Left ventricle myocardium inferior (tissue), 1 donor: ENCODE data around the gene DSCAML1. TPM values are rescaled to one million over a fixed set of nuclear protein-coding genes. Genes with fewer than 3 reads are reported as not detected.

Experiments
- DNase-seq: peaks from one replicate; pipeline ENCODE4 v3.0.0-alpha.2; 2020
- H3K27ac ChIP-seq: fragments of 200-600 bp; replicated peaks from 2 replicates; pipeline ENCODE4 v1.8.0; 2021
- H3K27me3 ChIP-seq: fragments of 200-600 bp; 2 replicates; pipeline ENCODE4 v1.8.0; 2021; ENCODE audit warnings: low read depth
- H3K36me3 ChIP-seq: fragments of 200-600 bp; 2 replicates; pipeline ENCODE4 v1.8.0; 2021
- H3K4me1 ChIP-seq: fragments of 200-600 bp; 2 replicates; pipeline ENCODE4 v1.8.0; 2021
- H3K4me3 ChIP-seq: fragments of 200-600 bp; 2 replicates; pipeline ENCODE4 v1.8.0; 2021; ENCODE audit warnings: mild to moderate bottlenecking, moderate library complexity
- H3K9me3 ChIP-seq: fragments of 200-600 bp; replicated peaks from 2 replicates; pipeline ENCODE4 v1.8.0; 2021
- CTCF ChIP-seq: fragments of 200-600 bp; IDR thresholded peaks from 2 replicates; pipeline ENCODE4 v1.8.0; 2021; ENCODE audit warnings: antibody characterized with exemption, mild to moderate bottlenecking, borderline replicate concordance
- intact Hi-C: fragments of 100-400 bp; cut with micrococcal nuclease; formaldehyde crosslinking; loops from one replicate; pipeline ENCODE4 v1.11.0; 2022
- total RNA-seq: library from RNA; stranded (reverse); fragmentation: NEBNext Ultra II Directional; extraction: Animal tissue kit (Norgen Biotek cat#: 25700); gene quantifications from one replicate; pipeline ENCODE4 v1.2.1, GENCODE V29; 2021
- donor health status: DM: no; HTN: yes; CAD: no; lungs with severe emphysema.

Gene DSCAML1
- total RNA-seq, 1 donor from 2014 or later: 0.19 TPM

- peak; percentile 82 for DNase-seq
- TF ChIP-seq CTCF: peak; percentile 94
- no peaks in the 10 kb centered on the region for H3K36me3 ChIP-seq
Observed at GRCh38 chr11:117807482-117808327, 10.7 kb upstream of the DSCAML1 start.

GRCh38 chr11:117806846-117807245 is 9.8 kb upstream of the DSCAML1 start:
- DNase-seq: no peak
- Histone ChIP-seq H3K27ac (no peak overlapping the region), H3K27me3 (peaks cover 15% of the 10 kb centered on the region), H3K9me3 (no peaks in the 10 kb centered on the region), H3K36me3 (no peaks in the 10 kb centered on the region), H3K4me1 (peaks cover 21% of the 10 kb centered on the region), H3K4me3 (no peak overlapping the region)
- intact Hi-C loops: loop anchor here (5.0 to 10.0 kb wide), 2 partner anchors 248 to 360 kb away; no protein-coding TSS in a partner anchor
- TF ChIP-seq CTCF: no peak

More at GRCh38 chr11:117807482-117808327, 10.7 kb upstream of the DSCAML1 start:
- Histone ChIP-seq H3K9me3 (no peaks in the 10 kb centered on the region), H3K4me3 (no peak overlapping the region), H3K4me1 (peaks cover 21% of the 10 kb centered on the region), H3K27ac (no peak overlapping the region), H3K27me3 (peaks cover 15% of the 10 kb centered on the region)
- intact Hi-C loops: loop anchor here (5.0 to 10.0 kb wide), 2 partner anchors 247 to 360 kb away; no protein-coding TSS in a partner anchor

GRCh38 chr11:117805045-117805444 is 8.0 kb upstream of the DSCAML1 start:
- intact Hi-C loops: loop anchor here (5.0 to 10.0 kb wide), 2 partner anchors 250 to 358 kb away; no protein-coding TSS in a partner anchor
- H3K9me3 ChIP-seq: no peaks in the 10 kb centered on the region
- H3K4me1 ChIP-seq: peaks cover 21% of the 10 kb centered on the region
- no peak for DNase-seq
- no peak for TF ChIP-seq CTCF
- H3K27ac ChIP-seq: no peak overlapping the region
- H3K27me3 ChIP-seq: peaks cover 15% of the 10 kb centered on the region
- H3K36me3 ChIP-seq: no peaks in the 10 kb centered on the region
- H3K4me3 ChIP-seq: no peak overlapping the region

GRCh38 chr11:117803896-117804295 is 6.9 kb upstream of the DSCAML1 start:
- DNase-seq: no peak
- Histone ChIP-seq H3K9me3 (no peaks in the 10 kb centered on the region), H3K27ac (no peak overlapping the region), H3K36me3 (no peaks in the 10 kb centered on the region), H3K4me3 (no peak overlapping the region), H3K27me3 (peaks cover 15% of the 10 kb centered on the region), H3K4me1 (peaks cover 11% of the 10 kb centered on the region)
- TF ChIP-seq CTCF: no peak
- intact Hi-C loops: loop anchor here (10.0 kb wide), 1 partner anchor 251 kb away; no protein-coding TSS in a partner anchor

- no peaks in the 10 kb centered on the region for H3K9me3 ChIP-seq
- peaks cover 21% of the 10 kb centered on the region for H3K4me1 ChIP-seq
- no peak overlapping the region for H3K4me3 ChIP-seq
- peaks cover 35% of the 10 kb centered on the region for H3K27me3 ChIP-seq
- no peak for DNase-seq
- intact Hi-C loops: loop anchor here (10.0 kb wide), 1 partner anchor 255 kb away; no protein-coding TSS in a partner anchor
- no peaks in the 10 kb centered on the region for H3K36me3 ChIP-seq
- H3K27ac ChIP-seq: no peak overlapping the region
- no peak for TF ChIP-seq CTCF
Observed at GRCh38 chr11:117799634-117800033, 2.6 kb upstream of the DSCAML1 start.
